Stimulated activated CD8-positive, alpha-beta memory T cell treated with anti-CD3 and anti-CD28 coated beads, Interleukin-4, amount 100 ng/mL, for 4 hours (primary cell): Measurements from ENCODE around the gene TIGD2.
"Not testable (repeated sequence)": the region's sequence is repeated elsewhere in the genome, so short reads cannot be mapped to it uniquely, and the experiment has no call there.

Experiments
- DNase-seq, 2 donors: peaks; one replicate each; pipeline ENCODE4 v3.0.0-alpha.2; 2020; ENCODE audit warnings: low read depth in 2 of 2, low spot score in 1 of 2

Gene TIGD2

GRCh38 chr4:89119166-89119565, 7.8 kb downstream of the TIGD2 start:
- no peak for DNase-seq

GRCh38 chr4:89119836-89120235, 8.5 kb downstream of the TIGD2 start:
- no peak for DNase-seq

- no peak for DNase-seq
Observed at GRCh38 chr4:89121387-89122068, 10.2 kb downstream of the TIGD2 start.

GRCh38 chr4:89123451-89123851, 12.1 kb downstream of the TIGD2 start:
- no peak for DNase-seq

GRCh38 chr4:89125901-89126782, 14.8 kb downstream of the TIGD2 start:
- DNase-seq, result no peak

- no peak for DNase-seq
Observed at GRCh38 chr4:89129080-89129640, 17.8 kb downstream of the TIGD2 start.

- no peak for DNase-seq
Observed at GRCh38 chr4:89134775-89135319, 23.5 kb downstream of the TIGD2 start.

GRCh38 chr4:89136525-89136924, 25.2 kb downstream of the TIGD2 start:
- no peak for DNase-seq

- DNase-seq, result no peak
Observed at GRCh38 chr4:89137231-89137630, 25.9 kb downstream of the TIGD2 start.

GRCh38 chr4:89137695-89138094, 26.4 kb downstream of the TIGD2 start:
- DNase-seq, result no peak

- DNase-seq, result no peak
Observed at GRCh38 chr4:89140168-89140759, 28.9 kb downstream of the TIGD2 start.

GRCh38 chr4:89142691-89143669, 31.6 kb downstream of the TIGD2 start:
- no peak for DNase-seq

GRCh38 chr4:89144652-89145051, 33.3 kb downstream of the TIGD2 start:
- DNase-seq, result not testable (repeated sequence)

GRCh38 chr4:89146196-89146595, 34.9 kb downstream of the TIGD2 start:
- DNase-seq, result no peak

- no peak for DNase-seq
Observed at GRCh38 chr4:89152972-89153371, 41.6 kb downstream of the TIGD2 start.

GRCh38 chr4:89156174-89156914, 45.0 kb downstream of the TIGD2 start:
- no peak for DNase-seq

- DNase-seq, result no peak
Observed at GRCh38 chr4:89157488-89158024, 46.2 kb downstream of the TIGD2 start.

GRCh38 chr4:89158884-89159503, 47.7 kb downstream of the TIGD2 start:
- no peak for DNase-seq

GRCh38 chr4:89160806-89161205, 49.5 kb downstream of the TIGD2 start:
- DNase-seq, result no peak
